Measurements from ENCODE around the gene FAM83F.

The FAM83F gene

DNA sequence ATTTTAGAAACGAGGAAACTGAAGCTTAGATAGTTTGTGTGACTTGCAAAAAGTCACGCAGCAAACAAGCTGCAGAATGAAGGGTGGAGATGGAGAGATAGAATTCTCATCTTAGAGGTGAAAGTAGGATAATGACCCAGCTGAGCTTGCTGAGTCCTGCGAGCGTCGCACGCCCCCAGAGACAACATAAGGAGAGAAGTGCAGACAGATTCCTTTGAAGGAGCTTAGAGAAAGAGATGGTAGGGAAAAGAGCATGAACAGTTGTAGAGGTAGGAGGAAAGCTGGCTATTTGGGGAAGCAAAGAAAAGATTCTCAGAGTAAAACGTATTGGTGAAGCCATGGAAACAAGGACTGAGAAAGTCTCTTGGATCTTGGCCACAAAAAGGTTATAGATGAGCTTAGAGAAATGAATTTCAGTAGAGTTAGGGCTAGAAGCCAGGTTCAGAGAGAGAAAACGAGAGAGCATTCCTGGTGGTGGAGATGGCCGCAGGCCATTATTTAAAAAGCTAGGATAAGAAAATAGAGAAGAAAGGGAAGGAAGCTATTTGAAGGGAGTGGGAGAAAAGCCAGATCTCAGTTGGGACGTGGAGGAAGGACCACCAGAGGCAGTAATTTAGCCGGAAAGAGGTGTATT lies 44.8 kb downstream of the FAM83F start:
- no peak for DNase-seq

DNA sequence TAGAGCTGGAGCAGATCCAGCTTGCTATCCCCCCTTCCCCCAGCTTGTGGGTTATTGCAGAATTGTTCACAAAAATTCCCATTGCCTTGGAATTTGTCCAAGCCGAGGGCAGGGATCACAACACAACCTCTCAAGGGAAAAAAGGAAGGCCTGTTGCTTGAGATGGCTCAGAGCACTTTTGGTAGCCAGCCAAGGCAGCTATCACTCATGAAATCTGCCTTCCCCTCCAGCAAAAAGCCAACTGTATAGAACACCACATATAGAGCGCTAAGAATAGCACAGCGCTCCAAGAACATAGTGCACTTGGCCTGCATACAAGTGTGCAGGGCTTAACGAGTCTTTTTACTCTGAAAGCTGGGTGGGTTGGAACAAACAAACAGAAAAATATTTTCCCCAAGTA lies 46.2 kb downstream of the FAM83F start:
- no peak for DNase-seq

DNA sequence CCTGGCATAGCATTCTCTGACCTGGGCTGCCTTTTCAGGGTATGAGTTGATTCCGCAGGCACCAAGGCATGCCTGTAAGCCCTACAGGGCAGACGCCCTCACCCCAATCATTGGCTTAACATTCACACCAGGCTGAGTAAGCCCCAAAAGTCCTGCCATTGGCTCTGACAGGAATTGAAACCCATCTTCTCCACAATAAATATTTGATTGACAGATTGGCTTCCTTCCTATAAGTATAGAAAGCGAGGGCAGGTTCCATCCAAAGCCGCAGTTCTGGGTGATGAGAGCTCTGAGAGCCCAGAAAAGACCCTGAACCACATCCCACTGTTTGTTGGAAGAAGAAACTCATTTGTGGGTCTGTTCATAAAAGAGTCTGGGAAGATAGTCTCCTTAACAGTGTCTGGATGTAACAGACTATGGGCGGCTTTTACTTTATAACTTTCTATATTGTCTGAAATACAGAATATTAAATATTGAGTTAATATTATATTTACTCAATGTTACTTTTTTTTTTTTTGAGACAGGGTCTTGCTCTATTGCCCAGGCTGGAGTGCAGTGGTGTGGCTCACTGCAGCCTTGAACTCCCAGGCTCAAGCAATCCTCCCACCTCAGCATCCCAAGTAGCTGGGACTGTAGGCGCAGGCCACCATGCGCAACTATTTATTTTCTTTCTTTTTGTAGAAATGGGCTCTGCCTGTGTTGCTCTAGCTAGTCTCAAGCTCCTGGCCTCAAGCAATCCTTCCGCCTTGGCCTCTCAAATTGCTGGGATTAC lies 46.8 kb downstream of the FAM83F start:
- DNase-seq = no peak

DNA sequence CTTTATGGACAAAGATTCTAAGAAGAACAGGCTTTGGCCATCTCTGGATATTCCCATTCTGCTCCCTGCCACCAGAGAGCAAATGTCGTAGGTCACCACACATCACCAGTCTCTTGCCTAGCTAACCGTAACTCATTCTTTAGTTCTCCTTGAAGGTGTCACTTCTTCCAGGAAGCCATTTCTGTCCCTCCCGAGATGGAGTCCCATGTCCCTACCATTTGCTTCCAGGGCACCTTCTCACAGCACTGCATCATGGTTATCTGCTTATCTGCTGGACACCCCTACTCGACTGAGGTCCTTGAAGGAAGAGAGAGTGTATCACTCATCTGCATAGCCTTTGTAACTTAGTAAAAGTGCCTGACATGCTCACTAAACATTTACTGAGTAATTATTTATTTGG lies 47.6 kb downstream of the FAM83F start:
- no peak for DNase-seq

DNA sequence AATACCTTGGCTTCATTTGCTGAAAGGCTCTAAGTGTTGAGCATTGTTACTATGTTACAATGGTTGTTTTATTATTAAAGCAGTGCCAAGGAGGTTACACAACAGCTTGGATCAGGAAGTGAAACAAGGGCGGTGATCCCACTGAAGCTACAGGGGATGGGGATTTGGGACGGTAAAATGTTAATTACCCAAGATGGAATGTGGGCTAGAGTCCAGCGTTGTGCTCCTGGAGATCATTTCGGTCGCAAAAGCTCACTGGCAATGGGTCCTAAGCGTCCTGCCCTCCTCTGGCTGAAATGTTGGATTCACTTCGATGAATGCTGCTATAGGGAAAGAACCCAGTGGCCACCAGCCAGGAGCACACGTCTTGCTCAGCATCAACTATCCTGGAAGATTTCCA lies 48.3 kb downstream of the FAM83F start:
- no peak for DNase-seq

DNA sequence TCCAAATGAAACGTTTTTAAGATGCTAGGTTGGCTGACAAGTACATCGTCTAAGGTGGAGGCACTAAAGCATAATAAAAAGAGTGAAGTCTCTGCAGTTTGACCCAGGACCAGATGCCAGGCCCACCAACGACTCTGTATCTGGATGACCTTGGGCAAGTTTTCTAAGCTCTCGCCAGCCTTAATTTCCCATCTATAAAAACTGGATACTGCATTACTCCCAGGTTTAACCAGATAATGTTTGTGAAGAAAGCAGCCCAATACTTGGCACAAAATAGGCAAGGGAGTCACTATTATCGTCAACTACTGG lies 49.0 kb downstream of the FAM83F start:
- no peak for DNase-seq

DNA sequence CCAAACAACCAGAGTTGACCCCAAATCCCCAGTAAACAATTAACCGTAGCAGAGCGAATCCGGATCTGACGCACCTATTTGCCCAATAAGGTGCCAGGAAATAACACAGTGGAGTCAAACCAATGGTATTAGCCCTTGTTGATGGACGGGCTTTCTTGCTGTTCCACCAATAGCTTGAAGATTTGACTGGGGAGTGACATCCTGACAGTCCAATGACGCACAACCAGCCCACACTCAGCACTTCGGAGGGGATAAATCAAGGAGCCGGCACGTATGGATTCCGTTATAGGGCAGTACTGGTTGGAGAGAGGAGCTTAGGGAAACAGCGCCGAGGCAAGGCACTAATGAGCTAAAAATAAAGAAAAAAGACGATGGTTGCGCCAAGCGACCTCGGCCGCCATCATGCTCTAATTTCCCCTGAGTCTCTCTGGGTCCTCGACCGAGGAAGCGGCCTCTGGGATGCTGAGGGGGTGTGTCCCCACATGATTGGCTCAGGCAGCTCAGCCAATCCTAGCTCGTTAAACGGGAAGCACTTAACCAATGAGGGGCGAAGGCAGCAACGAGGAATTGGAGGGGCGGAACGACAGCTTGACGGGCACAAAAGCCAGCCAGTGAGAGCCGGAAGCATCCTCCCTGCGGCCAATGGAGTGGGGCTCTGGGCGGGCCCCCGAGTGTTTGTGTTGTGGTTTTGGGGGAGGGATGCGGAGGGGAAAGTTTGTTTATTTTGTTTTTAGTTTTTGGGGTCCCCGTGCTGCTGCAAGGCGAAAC lies 49.5 kb downstream of the FAM83F start:
- peak; percentile 99 for DNase-seq

DNA sequence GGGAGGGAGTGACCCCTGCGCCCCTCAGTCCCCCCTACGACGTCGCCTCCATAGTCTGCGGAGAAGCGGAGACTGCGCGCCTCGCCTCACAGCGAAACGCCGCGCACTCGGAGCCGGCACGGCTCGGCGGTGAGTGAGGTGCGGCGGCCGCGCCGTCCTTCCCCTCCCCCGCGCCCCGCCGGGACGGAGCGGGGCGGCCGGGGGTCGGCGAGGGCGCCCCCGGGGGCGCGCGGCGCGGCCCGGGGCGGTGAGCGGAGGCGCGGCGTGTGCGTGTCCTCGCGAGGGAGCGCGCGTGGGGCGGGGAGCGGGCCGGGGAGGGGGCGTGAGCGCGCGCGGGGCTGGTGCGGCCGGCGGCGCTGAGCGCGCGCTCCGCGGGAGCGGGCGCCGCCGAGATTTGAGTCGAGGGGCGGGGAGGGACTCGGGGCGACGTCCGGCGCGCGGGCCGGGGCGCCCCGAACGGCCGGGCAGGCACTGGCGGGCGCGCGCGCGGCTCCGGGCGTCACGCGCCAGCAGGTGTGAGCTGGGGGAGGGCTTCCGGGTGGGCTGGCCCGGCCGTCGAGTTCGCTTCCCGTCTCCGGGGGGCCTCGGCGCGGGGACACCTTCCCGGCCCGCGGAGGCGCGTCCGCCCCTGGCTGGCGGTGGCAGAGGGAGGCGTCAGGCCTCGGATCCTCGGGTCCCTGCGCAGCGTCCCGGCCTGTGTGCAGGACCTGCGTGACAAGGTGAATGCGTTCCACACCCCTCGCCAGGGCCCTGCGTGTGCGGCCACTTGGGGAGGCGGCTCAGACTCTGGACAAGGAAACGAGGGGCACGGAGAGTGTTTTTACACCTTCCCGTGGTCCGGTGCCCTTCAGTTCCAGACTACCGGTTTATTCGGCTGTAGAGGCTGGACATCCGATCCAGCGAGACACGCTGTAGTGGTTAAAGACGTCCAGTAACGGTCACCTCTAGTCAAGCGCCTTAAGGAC lies 50.4 kb downstream of the FAM83F start:
- peak; percentile 69 for DNase-seq

DNA sequence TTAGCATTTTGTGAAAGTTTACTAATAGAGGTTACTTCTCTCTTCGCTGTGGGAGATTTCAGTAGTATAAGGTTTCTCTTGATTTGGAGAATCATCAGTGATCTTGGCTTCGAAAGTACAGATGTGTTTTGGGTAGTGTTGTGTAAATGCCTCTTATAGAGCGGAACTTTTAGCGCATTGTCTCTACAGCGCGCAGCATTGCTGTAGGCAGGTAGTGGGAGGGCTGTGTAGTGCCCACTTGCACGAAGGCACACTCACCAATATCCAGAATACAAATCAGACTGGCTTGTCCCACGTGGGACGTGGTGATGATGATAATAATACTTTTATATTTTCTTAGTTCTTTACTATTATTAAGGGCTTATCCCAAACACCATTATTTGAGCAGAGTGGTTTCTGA lies 51.4 kb downstream of the FAM83F start:
- DNase-seq = no peak

DNA sequence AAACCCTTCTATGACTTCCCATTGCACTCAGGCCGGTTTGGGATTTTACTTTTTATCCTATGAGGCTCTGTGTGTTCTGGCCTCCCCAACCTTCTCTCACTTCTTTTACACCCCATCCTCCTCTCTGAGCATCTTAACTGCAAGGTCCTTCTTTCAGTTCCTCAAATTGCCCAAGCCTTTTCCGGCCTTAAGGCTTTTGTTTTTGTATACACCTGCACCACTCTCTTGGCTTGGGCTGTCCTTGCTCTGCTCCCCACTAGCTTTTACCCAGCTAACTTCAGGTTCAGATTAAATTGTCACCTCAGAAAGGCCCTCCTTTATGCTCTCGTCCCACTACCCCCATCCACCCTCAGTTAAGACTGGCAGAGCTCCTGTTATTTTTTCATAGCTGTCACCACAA lies 55.5 kb downstream of the FAM83F start:
- DNase-seq = no peak

DNA sequence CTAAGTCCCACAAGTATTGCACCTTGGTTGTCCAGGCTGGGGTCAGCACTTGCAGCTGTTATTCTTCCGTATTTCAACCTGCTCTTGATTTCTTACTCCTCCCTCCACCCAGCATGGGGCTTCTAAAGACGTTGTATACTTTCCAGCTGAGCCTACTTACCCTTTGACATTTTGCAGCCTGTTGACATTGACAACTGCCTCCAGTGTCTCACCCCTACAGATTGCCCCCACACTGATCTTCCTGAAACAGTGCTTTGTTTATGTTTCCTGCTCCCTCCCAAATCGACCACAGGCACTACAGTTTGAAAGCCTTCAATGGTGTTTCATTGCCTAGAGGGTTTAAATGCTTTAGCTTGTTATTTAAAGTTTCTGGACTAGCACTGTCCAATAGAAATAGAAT lies 56.6 kb downstream of the FAM83F start:
- DNase-seq = no peak

DNA sequence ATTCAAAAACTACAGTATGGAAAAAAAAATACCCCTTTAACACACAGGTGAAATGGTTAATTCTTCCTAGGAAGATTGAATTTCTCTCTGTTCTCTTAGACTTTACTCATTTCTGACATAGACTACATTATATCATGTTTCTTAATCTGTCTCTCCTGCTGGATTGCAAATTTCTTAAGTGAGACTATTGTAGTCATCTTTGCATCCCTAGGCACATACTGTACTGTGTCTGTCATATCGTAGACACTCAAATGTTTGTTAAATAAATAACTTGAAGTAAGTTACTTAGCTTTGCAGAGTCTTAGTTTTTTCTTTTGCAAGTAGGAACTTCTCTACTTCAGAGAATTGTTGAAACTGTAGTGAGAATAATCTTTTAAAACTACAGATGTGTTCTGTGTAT lies 58.7 kb downstream of the FAM83F start:
- no peak for DNase-seq

DNA sequence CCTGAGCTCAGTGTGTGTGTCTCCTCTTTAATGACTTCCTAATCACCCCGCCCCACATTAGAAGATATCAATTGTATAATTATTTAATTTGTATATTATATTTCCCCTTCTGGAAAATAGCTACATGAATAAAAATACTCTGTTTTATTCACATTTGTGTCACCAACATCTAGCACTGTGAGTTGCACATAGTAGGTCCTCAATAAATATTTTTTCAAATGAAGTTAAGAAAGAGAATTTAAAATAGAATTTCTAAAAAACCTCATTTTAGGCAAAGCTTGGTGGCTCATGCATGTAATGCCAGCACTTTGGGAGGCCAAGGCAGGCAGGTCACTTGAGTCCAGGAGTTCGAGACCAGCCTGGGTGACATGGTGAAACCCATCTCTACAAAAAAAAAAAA lies 59.7 kb downstream of the FAM83F start:
- no peak for DNase-seq

DNA sequence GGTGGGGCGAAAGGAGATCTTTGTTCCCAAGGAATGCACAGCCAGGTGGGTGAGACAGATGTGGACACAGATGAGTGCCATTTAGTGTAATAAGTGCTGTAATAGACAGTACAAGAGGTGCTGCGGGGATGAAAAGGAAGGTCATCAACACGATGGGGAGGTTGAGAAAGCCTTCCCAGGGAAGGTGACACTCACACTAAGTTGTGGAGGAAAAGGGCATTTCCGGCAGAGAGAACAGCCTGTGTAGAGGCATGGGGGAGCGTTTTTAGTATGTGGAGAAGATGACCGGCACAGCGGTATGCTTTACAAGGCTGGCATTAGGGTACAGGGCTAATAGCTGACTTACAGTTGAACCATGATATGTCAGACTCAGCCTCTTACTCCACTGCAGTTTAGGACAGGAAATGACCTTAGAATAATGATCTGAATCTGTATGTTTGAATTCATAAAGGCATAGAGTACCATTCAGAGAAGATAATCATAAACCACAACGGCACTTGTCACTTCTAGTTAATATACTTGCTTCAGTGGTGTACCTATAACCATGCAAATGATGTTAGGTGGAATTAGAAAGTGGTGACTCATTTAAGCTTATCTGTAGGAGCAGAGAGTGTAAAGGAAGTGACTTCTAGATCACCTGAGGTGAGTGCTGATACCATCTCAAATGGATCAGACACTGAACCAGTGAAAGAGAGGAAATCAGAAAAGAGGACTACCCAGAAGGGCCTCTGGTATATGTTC lies 60.6 kb downstream of the FAM83F start:
- no peak for DNase-seq

DNA sequence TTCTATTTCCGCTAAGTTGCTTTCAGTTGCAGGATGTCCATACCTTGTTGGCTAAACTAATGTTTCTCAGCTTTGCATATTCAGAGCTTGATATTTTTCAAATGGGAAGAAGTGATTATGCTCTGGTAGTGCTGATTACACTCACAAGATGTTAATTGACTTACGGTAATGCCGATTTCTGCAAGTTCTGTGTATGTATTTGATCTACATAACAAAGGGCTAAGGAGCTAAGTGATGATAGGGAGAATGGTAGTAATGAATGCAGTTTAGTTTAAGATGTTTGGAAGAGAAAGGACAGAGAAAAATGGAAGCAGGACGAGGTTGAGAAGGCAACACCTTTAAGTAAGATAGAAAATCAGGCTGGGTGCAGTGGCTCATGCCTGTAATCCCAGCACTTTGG lies 61.4 kb downstream of the FAM83F start:
- DNase-seq = no peak

DNA sequence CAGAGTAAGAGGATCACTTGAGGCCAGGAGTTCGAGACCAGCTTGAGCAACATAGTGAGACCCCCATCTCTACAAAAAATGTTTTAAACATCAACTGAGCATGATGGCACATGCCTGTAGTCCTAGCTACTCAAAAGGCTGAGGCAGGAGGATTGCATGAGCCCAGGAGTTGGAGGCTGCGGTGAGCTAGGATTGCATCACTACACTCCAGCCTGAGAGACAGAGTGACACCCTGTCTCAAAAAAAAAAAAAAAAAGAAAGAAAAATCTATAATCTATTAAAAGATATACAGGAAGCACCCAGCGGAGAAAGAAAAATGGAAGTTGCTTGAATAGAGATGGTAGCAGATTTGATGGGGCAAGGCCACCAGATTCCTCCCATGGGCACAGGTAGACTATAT lies 61.8 kb downstream of the FAM83F start:
- no peak for DNase-seq

DNA sequence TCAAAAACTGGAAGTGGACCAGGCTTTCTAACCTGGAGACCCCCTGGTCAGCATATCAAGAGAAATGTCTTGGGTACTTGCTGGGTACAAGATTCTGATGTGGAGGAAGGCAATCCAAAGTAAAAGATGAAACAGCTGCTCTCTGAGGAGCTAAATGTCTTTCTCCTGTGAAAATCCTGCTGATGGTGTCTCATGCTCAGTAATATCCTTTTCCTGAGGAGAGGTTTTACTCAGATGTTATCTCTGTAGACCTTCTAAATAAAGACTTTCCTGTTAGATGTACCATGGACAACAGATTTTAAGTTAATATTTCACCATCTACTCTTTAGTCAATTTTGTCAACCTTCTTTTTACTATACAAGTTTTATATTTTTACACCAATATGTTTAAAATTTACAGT lies 62.9 kb downstream of the FAM83F start:
- no peak for DNase-seq

DNA sequence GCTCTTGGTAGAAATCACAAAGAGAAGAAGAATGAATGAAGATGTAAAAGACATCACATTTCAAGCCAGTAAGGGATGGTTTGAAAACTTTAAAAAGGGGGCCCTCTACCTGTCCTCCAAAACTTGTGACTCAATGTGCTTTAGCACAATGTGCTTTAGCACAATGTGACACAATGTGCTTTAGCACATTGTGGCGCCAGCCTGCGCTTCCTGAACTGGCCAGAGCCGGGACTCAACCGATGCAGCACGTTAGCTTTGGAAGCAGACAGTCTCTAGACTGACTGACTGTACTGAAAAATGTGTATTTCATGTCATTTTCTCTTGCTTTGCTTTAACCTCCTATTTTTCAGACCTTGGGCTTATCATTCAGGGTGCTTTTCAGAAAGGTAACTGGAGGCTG lies 63.5 kb downstream of the FAM83F start:
- no peak for DNase-seq

DNA sequence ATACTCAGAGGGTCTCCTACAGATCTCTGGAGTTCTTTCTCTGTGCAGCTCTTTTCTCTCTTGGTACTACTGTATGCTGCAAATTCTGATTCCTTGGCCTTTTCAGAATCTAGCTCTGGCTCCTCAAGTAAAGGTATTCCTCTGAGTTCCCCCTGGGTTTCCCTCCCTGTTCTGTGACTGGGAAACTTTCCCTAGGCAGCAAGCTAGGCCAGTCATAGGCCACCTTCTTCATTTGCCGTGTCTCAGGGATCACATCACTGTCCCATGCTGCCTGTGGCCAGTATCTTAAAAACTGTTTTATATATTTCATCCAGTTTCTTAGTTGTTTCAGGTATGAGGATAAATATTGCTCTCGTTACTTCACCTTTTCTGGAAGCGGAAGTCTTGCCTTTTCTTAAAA lies 71.2 kb downstream of the FAM83F start:
- no peak for DNase-seq

DNA sequence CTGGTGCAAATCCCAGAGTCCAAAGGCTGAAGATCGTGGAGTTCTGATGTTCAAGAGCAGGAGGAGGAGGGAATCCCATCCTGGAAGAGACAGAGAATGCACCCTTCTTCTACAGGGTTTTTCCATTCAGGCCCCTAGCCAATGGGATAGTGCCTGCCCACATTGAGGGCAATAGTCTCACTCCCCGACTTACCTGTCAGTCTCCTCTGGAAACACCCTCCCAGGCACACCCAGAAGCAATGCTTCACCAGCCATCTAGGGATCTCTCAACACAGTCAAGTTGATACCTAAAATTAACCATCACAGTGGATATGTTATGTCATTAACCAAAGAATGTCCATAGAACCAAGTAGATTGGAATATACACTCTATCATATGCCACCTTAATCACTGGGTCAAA lies 72.9 kb downstream of the FAM83F start:
- no peak for DNase-seq

DNA sequence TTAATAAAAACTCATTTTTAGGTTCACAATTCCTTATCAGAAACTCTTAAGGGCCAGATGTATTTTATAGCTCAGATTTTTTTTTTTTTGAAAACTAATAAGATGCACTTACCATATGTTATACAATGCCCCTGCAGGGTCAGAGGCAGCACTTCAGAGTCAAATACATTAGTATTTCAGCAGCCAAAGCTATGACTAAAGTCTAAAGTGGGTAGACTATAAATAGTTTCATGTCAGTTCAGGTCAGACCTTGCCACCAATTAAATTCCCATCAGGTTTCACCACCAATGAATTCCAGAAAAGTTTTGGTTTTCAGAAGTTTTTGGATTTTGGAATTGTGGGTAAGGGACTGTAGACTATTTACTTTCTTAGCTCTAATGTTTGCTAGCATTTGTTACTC lies 75.9 kb downstream of the FAM83F start:
- no peak for DNase-seq

DNA sequence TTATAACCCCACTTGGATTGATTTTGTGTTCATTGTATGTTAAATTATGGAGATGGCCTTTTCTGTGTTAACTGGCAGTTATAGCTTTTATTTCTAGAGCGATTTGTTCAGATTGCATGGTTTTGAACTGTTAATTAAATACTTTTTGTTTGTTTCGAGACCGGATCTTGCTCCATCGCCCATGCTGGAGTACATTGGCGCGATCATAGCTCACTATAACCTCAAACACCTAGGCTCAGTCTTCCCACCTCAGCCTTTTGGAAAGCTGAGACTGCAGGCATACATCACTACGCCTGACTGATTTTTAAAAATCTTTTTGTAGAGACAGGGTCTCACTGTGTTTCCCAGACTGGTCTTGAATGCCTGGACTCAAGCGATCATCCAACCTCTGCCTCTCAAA lies 77.0 kb downstream of the FAM83F start:
- no peak for DNase-seq

Measured in islet precursor cell (in vitro differentiated cells).